Fibroblast of lung (primary cell): ENCODE measurements around the gene SPATA2. TPM values are rescaled to one million over a fixed set of nuclear protein-coding genes. Genes with fewer than 3 reads are reported as not detected.

Experiments
- DNase-seq, 2 donors: peaks; one replicate each; pipeline versions ENCODE4 v3.0.0 to v3.0.0-alpha.2; 2010; ENCODE audit warnings: low read depth in 2 of 2
- H2AFZ ChIP-seq: 2 replicates; pipeline ENCODE4 v1.5.1; 2012; ENCODE audit warnings: low read length, control low read depth, inconsistent platforms
- H3K27ac ChIP-seq: 2 replicates; pipeline ENCODE4 v1.5.1; 2011; ENCODE audit warnings: low read length, control low read depth; ENCODE audit not compliant: insufficient read depth
- H3K27me3 ChIP-seq: 2 replicates; pipeline ENCODE4 v1.5.1; 2011; ENCODE audit warnings: mild to moderate bottlenecking, low read length; ENCODE audit not compliant: control insufficient read depth, insufficient read depth
- H3K36me3 ChIP-seq: 2 replicates; pipeline ENCODE4 v1.5.1; 2011; ENCODE audit warnings: low read length; ENCODE audit not compliant: control insufficient read depth, insufficient read depth
- H3K4me1 ChIP-seq: 2 replicates; pipeline ENCODE4 v1.5.1; 2011; ENCODE audit warnings: low read length; ENCODE audit not compliant: control insufficient read depth, insufficient read depth; ENCODE audit errors: extremely low read depth
- H3K4me2 ChIP-seq: 2 replicates; pipeline ENCODE4 v1.5.1; 2011; ENCODE audit warnings: low read length, control low read depth; ENCODE audit not compliant: insufficient read depth; ENCODE audit errors: extremely low read depth
- H3K4me3 ChIP-seq, 4 experiments: fragments of 200-600 bp in 1 of 4; sonication (generic) in 1 of 4; replicated peaks in 1 of 4; 2 replicates each; pipeline ENCODE4 v1.5.1; 2011 to 2016; ENCODE audit warnings: low read length in 4 of 4, low read depth in 3 of 4, mild to moderate bottlenecking in 3 of 4, control low read depth in 2 of 4, inconsistent platforms in 1 of 4, mixed read lengths in 1 of 4; ENCODE audit not compliant: insufficient read depth in 1 of 4; ENCODE audit errors: control extremely low read depth in 1 of 4
- H3K79me2 ChIP-seq: 2 replicates; pipeline ENCODE4 v1.5.1; 2012; ENCODE audit warnings: mild to moderate bottlenecking, low read length, inconsistent platforms; ENCODE audit not compliant: control insufficient read depth, insufficient read depth
- H3K9ac ChIP-seq: 2 replicates; pipeline ENCODE4 v1.5.1; 2011; ENCODE audit warnings: mild to moderate bottlenecking, low read length, control low read depth; ENCODE audit not compliant: insufficient read depth
- H3K9me3 ChIP-seq: 2 replicates; pipeline ENCODE4 v1.5.1; 2012; ENCODE audit warnings: low read depth, low read length; ENCODE audit not compliant: control insufficient read depth, insufficient read depth
- H4K20me1 ChIP-seq: 2 replicates; pipeline ENCODE4 v1.5.1; 2011; ENCODE audit warnings: low read length; ENCODE audit not compliant: control insufficient read depth, insufficient read depth; ENCODE audit errors: extremely low read depth
- CTCF ChIP-seq, 2 donors: IDR thresholded peaks in 1 of 2; conservative IDR thresholded peaks in 1 of 2; 1 replicate in 1 of 2; 2 replicates in 1 of 2; pipeline ENCODE4 v1.5.1; 2011 to 2012; ENCODE audit warnings: low read length in 2 of 2, control low read depth in 1 of 2, inconsistent platforms in 1 of 2, low read depth in 1 of 2, mild to moderate bottlenecking in 1 of 2
- EZH2 ChIP-seq: IDR thresholded peaks from 2 replicates; pipeline ENCODE4 v1.5.1; 2012; ENCODE audit warnings: low read length, control low read depth, mild to moderate bottlenecking; ENCODE audit errors: missing control alignments
- polyA plus RNA-seq, 2 donors: library from polyadenylated mRNA; depleted of rRNA in 1 of 2; stranded (reverse) in 1 of 2; unstranded in 1 of 2; fragments of >200 nt; gene quantifications; 2 replicates each; pipeline ENCODE4 v1.2.1, GENCODE V29; 2011 to 2012; ENCODE audit warnings: missing spikeins in 1 of 2
- total RNA-seq: library from RNA; depleted of rRNA; stranded (reverse); fragments of >200 nt; gene quantifications from 2 replicates; pipeline ENCODE4 v1.2.1, GENCODE V29; 2014

SPATA2 gene
- total and polyA plus RNA-seq, 2 donors (not counting 1 experiment from before 2014, with no cell fraction given), result 2.0 to 3.6 TPM

GRCh38 chr20:49942303-49942702 is 27.0 kb upstream of the SPATA2 start:
- peaks cover 14% of the 10 kb centered on the region for H3K36me3 ChIP-seq
- no peaks in the 10 kb centered on the region for H3K27me3 ChIP-seq
- no peak overlapping the region for H3K27ac ChIP-seq
- peaks cover 76% of the 10 kb centered on the region for H3K79me2 ChIP-seq
- H3K4me2 ChIP-seq, result no peak overlapping the region
- H3K4me3 ChIP-seq, result no peak overlapping the region
- no peak for DNase-seq
- peaks cover 11% of the 10 kb centered on the region for H3K4me1 ChIP-seq
- no peak overlapping the region for H2AFZ ChIP-seq
- H4K20me1 ChIP-seq, result no peaks in the 10 kb centered on the region
- H3K9ac ChIP-seq, result no peak overlapping the region
- no peaks in the 10 kb centered on the region for H3K9me3 ChIP-seq
- no peak for TF ChIP-seq CTCF (conservative IDR thresholded peaks at IDR 0.05 in 1 of 2, IDR thresholded peaks at IDR 0.05 in 1 of 2; ENCODE audit: low read depth in 1 of 2, low read length in 2 of 2)
- TF ChIP-seq EZH2, result no peak

- Histone ChIP-seq H3K4me2 (no peak overlapping the region), H3K27ac (peak overlapping the region; percentile 3), H3K36me3 (peaks cover 13% of the 10 kb centered on the region), H3K79me2 (peaks cover 85% of the 10 kb centered on the region), H3K4me3 (no peak overlapping the region), H3K9me3 (no peaks in the 10 kb centered on the region), H3K4me1 (peaks cover 11% of the 10 kb centered on the region), H2AFZ (no peak overlapping the region), H3K27me3 (no peaks in the 10 kb centered on the region), H3K9ac (no peak overlapping the region), H4K20me1 (no peaks in the 10 kb centered on the region)
- TF ChIP-seq EZH2, result no peak
- no peak for TF ChIP-seq CTCF (conservative IDR thresholded peaks at IDR 0.05 in 1 of 2, IDR thresholded peaks at IDR 0.05 in 1 of 2; ENCODE audit: low read depth in 1 of 2, low read length in 2 of 2)
- no peak for DNase-seq
These were observed 26.1 kb upstream of the SPATA2 start for GRCh38 chr20:49941456-49941855.

- Histone ChIP-seq H3K4me3 (peak overlapping the region; percentile 44 to 98 (median 94)), H3K79me2 (peaks cover 70% of the 10 kb centered on the region), H3K9me3 (no peaks in the 10 kb centered on the region), H4K20me1 (no peaks in the 10 kb centered on the region), H3K27me3 (no peaks in the 10 kb centered on the region), H3K9ac (no peak overlapping the region), H3K4me2 (peak overlapping the region; percentile 76), H3K4me1 (peaks cover 11% of the 10 kb centered on the region), H3K27ac (peak overlapping the region; percentile 76), H2AFZ (no peak overlapping the region), H3K36me3 (peaks cover 5% of the 10 kb centered on the region)
- DNase-seq, result peak; percentile 71 to 80
- TF ChIP-seq CTCF (conservative IDR thresholded peaks at IDR 0.05 in 1 of 2, IDR thresholded peaks at IDR 0.05 in 1 of 2; ENCODE audit: low read depth in 1 of 2, low read length in 2 of 2) (no peak), EZH2 (no peak)
These were observed 23.1 kb upstream of the SPATA2 start for GRCh38 chr20:49938173-49939163.
